Testis (tissue), 3 donors: ENCODE data around the gene EGR1. TPM values are rescaled to one million over a fixed set of nuclear protein-coding genes. Genes with fewer than 3 reads are reported as not detected.

Experiments used
- DNase-seq: peaks from one replicate; pipeline ENCODE4 v3.0.0-alpha.2; 2019
- H3K27ac ChIP-seq, 2 donors: fragments of 200-600 bp; sonication (generic); one replicate each; pipeline ENCODE4 v1.5.1; 2019
- H3K27me3 ChIP-seq: fragments of 200-600 bp; sonication (generic); one replicate; pipeline ENCODE4 v1.5.1; 2019
- H3K36me3 ChIP-seq: fragments of 200-600 bp; sonication (generic); one replicate; pipeline ENCODE4 v1.5.1; 2017; ENCODE audit warnings: low read depth; ENCODE audit errors: missing control alignments
- H3K4me1 ChIP-seq: fragments of 200-600 bp; sonication (generic); one replicate; pipeline ENCODE4 v1.5.1; 2019
- H3K4me3 ChIP-seq, 2 donors: fragments of 200-600 bp; sonication (generic); one replicate each; pipeline ENCODE4 v1.5.1; 2017 to 2019
- H3K9me3 ChIP-seq: fragments of 200-600 bp; sonication (generic); one replicate; pipeline ENCODE4 v1.5.1; 2017
- CTCF ChIP-seq, 3 experiments: fragments of 450-650 bp in 2 of 3; fragments of 200-600 bp in 1 of 3; sonication (generic) in 1 of 3; IDR thresholded peaks; one replicate each; pipeline ENCODE4 v1.5.1; 2016 to 2019; ENCODE audit warnings: antibody characterized with exemption in 3 of 3, mild to moderate bottlenecking in 2 of 3, moderate library complexity in 1 of 3
- POLR2A ChIP-seq: fragments of 450-650 bp; IDR thresholded peaks from one replicate; pipeline ENCODE4 v1.6.1; 2017; ENCODE audit warnings: antibody characterized with exemption, mild to moderate bottlenecking, moderate library complexity
- whole genome bisulfite sequencing, 2 donors: methylation state at CpG; one replicate each; pipeline ENCODE4 v1.1.5; 2018; 5-methylcytosine and 5-hydroxymethylcytosine counted together
- intact Hi-C: fragments of 100-400 bp; cut with DNase I; formaldehyde crosslinking; loops from one replicate; pipeline ENCODE4 v1.15.1; 2023; ENCODE audit warnings: low total_unique reads
- polyA plus RNA-seq: library from polyadenylated mRNA; stranded (reverse); fragments of 350-450 nt; fragmentation: Illumina TruSeq; extraction: RNeasy Lipid Tissue Mini Kit (QIAGEN cat#74804); gene quantifications from one replicate; pipeline ENCODE4 v1.2.3, GENCODE V29; 2014; ENCODE audit warnings: low read depth, low replicate concordance; ENCODE audit not compliant: insufficient read depth
- total RNA-seq, 2 donors: library from RNA; depleted of rRNA; stranded (reverse); fragments of >200 nt; gene quantifications; one replicate each; pipeline ENCODE4 v1.2.3, GENCODE V29; 2016

The EGR1 gene
- total and polyA plus RNA-seq, 3 donors from 2014 or later = 8.7 to 63.6 (median 11.9) TPM

DNA sequence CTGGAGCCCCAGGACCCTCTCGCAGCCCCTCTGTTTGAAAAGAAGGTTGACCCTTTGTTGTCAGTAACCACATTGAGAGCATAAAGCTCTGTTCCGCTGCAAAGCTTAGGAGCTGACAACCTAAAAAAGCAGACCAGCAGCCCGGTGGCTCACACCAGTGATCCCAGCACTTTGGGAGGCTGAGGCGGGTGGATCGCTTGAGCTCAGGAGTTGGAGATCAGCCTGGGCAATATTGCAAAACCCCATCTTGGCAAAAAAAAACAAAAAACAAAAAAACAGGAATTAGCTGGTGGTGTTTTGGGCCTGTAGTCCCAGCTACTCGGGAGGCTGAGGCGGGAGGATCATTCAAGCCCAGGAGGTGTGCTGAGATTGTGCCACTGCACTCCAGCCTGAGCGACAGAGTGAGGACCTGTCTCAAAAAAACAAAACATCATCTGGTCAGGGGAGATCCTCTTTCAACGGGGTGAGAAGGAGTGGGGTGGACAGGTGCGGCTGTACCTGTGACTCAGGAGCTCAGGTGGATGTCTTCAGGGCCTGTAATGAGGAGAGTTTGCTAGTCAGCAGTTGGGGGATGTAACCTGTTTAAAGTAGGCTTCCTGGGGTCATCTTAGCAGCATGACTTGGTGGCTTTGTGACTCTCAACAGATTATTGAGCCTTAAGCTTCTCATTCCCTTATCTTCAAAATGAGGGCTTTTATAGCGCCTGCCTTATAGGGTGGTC is 27.1 kb upstream of the EGR1 start:
- DNase-seq = no peak
- no peak for TF ChIP-seq CTCF (IDR thresholded peaks at IDR 0.05)
- no peak for TF ChIP-seq POLR2A
- H3K4me1 ChIP-seq = peaks cover 12% of the 10 kb centered on the region
- WGBS, 2 donors = 57 to 61% methylated on average over 11 of the region's 11 CpGs
- H3K9me3 ChIP-seq = no peaks in the 10 kb centered on the region
- H3K27me3 ChIP-seq = no peaks in the 10 kb centered on the region
- no peaks in the 10 kb centered on the region for H3K36me3 ChIP-seq
- intact Hi-C loops = no loop called here
- no peak overlapping the region for H3K27ac ChIP-seq
- H3K4me3 ChIP-seq = peak overlapping the region in 1 of 2 donors; percentile 23

GRCh38 chr5:138438724-138439476 is 26.4 kb upstream of the EGR1 start, which contains the start of gene REEP2:
TSS of gene REEP2 (plus strand) at chr5:138439057. CDS start at chr5:138439209, 152 bp downstream.
- intact Hi-C loops = no loop called here
- H3K27ac ChIP-seq = no peak within 1 kb of the TSS
- 0 to 1% methylated on average over 2 to 46 of the region's 65 CpGs for WGBS, 2 donors
- TF ChIP-seq POLR2A (no peak), CTCF (IDR thresholded peaks at IDR 0.05) (no peak)
- H3K27me3 ChIP-seq = no peaks in the 10 kb centered on the region
- H3K4me3 ChIP-seq = peak within 1 kb of the TSS; percentile 38 to 54
- peaks cover 12% of the 10 kb centered on the region for H3K4me1 ChIP-seq
- peak; percentile 54 for DNase-seq
- no peaks in the 10 kb centered on the region for H3K36me3 ChIP-seq
- no peaks in the 10 kb centered on the region for H3K9me3 ChIP-seq

GRCh38 chr5:138439477-138440158 is 25.7 kb upstream of the EGR1 start:
- no peaks in the 10 kb centered on the region for H3K27me3 ChIP-seq
- H3K4me1 ChIP-seq = peaks cover 12% of the 10 kb centered on the region
- intact Hi-C loops = no loop called here
- H3K36me3 ChIP-seq = no peaks in the 10 kb centered on the region
- WGBS, 2 donors = 19 to 20% methylated on average over 19 to 20 of the region's 20 CpGs
- H3K4me3 ChIP-seq = peak overlapping the region; percentile 38 to 54
- H3K9me3 ChIP-seq = no peaks in the 10 kb centered on the region
- no peak for DNase-seq
- no peak overlapping the region for H3K27ac ChIP-seq
- TF ChIP-seq POLR2A (no peak), CTCF (IDR thresholded peaks at IDR 0.05) (no peak)

DNA sequence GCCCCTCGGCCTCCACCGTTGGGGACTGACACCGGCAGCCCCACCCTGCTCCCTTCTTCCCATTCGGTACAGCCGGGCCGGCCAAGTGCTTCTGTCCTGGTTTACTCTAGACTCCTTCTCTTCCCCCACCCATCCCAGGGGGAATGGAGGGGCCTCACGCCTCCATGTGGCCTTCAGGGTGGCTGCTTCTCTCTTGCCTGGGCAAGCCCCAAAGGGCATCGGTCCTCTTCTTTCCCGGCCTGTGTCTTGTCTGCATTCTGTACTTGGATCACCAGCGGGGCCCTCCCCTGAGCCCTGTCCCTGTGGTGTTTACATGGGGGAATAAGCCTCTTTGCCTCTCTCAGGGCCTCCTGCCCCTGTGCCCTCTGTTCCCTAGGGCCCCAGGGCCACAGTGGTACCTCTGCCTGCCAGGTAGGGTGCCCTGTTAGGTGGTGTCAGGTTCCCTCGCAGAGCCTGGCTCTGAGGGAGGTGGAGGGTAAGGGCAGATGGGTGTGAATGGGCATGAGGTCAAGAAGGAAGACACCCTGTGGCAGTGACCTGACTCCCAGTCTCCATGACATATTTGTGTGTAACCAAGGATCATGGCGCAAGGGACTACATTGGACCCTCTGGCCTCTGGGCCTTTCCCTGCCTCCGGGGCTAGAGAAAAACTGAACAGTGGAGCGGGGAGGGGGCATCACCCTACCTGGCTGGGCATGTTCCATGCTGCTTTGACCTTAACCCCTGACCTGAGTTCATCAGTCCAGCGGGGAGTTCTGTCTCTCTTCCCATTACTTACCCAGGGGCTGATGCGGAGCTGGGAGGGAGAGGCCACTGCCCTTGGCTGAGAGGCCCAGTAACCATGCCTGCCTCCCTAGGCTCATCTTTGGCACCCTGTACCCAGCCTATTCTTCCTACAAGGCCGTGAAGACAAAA is 24.9 kb upstream of the EGR1 start:
- Histone ChIP-seq H3K9me3 (no peaks in the 10 kb centered on the region), H3K36me3 (no peaks in the 10 kb centered on the region), H3K4me1 (peaks cover 12% of the 10 kb centered on the region), H3K27me3 (no peaks in the 10 kb centered on the region), H3K4me3 (no peak overlapping the region), H3K27ac (no peak overlapping the region)
- TF ChIP-seq CTCF (IDR thresholded peaks at IDR 0.05) = no peak
- no peak for TF ChIP-seq POLR2A
- intact Hi-C loops = no loop called here
- no peak for DNase-seq
- WGBS, 2 donors = 49 to 61% methylated on average over 14 to 17 of the region's 17 CpGs
